GM18868 (cell line): ENCODE results near the gene YAE1.

Experiments
- ATAC-seq: cut with Tn5 transposase; IDR thresholded peaks from one replicate; pipeline ENCODE4 v1.9.1; 2021; ENCODE audit warnings: mild to moderate bottlenecking, moderate library complexity; ENCODE audit not compliant: unreplicated experiment

The YAE1 gene

DNA sequence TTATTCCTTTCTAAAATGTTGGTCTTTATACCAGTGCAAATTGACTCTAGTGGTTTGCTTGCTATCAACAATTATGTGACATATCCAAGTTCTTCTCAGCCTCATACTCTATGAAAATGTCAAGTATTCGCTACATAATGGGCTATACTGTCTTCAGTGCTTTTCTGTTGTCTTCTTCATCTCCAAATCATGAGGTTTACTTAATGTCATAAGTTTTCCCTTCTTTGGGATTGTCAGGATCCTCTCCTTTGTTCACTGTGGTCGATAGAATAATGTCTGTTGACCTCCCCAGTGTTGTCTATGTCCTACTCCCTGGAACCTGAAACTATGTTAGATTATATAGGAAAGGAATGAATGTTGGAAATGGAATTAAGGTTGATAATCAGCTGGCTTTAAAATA is 40.7 kb downstream of the YAE1 start:
- no peak for ATAC-seq

DNA sequence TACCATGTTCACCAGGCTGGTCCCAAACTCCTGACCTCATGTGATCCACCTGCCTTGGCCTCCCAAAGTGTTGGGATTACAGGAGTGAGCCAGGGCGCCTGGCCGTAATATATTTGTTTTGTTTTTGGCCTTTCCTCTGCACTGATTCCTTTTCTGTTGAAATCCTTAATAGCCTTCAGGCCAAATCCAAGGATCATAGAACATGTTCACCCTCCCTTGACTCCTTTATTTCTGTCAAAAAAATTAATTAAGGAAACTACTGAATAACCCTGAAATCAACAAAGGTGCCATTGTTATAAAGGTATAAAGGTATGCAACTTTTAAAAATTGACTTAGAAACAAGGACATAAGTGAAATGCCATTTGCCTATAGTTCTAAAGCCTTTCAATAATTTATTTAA is 41.7 kb downstream of the YAE1 start:
- no peak for ATAC-seq

DNA sequence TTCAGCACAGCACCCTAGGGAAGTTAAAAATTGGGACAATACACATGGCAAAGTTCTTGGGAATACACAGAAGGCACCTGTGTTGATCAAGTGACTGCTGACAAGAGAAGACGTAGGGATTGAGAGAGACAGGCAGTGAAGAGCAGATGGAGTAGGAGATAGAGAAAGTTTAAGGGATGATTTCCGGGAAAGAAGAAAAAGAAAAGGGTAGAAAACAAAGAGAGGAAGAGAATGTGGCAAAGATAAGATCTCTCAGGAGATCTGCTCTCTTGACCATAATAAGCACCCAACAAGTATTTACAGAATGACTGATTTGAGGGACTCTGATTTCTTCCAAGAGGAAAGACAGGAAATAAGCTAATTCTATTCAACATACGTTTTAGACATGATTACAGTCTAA is 42.1 kb downstream of the YAE1 start:
- ATAC-seq, result no peak

DNA sequence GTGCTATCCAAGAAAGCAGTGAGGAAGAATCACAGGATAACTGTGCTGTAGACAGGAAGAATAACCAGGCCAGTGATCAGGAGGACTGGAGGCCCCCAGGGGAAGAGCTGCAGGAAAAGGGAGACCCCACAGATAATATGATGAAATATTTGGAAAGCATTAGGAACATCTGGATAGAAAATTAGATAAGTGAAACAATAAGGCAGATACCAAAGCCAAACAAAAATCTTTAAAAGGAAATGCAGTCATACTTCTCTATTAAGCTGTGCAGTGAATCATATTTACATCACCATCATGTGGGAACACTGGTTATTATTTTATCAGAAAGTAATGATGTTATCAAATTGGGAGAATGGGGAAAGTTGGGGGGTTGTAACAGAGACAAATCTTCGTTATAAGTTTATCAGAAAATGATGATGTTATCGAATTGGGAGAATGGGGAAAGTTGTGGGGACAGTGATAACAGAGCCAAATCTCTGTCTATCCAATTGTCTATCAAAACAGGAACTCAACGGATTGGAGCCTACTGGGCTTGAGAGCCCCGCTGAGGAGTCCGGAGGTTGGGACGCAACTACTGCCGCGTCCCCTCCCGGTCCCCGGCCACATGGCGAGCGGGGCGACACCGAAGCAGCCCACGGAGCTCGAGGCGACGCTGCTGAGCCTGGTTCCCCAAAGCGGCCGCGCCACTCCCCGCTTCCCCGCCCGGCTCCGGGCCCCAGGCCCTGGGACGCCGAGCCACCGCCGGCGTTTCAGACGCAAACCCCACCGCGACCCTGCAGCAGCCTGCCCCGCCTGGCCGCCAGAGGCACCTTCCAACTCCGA is 43.1 kb downstream of the YAE1 start:
- ATAC-seq, result peak; percentile 73

DNA sequence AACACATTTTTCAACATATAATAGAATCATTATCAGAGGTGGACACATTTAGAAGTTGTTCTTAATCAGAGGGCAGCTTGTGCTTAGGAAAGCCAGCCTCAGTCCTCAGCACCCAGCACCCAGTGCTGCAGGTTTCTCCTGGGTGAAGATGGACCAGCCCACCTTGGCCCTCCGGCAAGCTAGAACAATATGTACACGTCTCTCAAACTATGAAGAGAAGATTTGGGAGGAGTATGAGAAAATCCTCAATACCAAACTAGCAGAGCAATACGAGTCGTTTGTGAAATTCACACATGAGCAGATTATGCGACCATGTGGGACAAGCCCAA is 43.7 kb downstream of the YAE1 start:
- no peak for ATAC-seq

DNA sequence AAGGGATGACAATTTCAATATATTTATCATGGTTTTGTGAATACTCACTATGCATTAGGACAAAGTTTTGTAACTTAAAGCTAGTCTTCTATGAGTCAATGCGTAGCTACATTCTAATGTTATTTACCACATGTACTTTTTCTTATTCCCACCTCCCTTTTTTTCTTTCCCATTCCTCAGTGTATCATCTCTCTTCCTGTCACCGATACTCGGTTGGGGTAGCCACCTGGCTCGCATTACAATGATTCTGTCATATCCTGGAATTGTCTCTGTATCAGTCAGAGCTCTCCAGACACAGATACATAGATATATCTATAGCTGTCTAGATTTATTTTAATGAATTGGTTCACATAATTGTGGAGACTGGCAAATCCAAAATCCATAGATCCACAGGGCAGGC is 47.4 kb downstream of the YAE1 start:
- no peak for ATAC-seq

DNA sequence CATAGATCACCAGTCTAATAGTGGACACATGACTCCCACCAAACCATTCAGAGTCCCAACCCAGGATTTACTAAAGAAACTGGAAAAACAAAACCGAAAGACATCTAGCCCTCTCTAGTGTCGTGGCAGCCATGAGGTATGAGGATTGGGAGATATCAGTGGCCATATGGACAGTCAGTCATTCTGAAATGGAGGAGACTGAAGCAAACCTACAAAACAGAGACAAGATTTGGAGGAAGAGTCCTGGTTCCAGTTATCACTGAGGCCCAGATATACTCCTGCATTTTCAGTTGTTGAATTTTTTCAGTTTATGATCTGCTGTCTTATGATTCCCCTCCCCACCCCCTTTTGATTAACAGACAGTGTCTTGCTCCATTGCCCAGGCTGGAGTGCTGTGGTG is 48.1 kb downstream of the YAE1 start:
- no peak for ATAC-seq

DNA sequence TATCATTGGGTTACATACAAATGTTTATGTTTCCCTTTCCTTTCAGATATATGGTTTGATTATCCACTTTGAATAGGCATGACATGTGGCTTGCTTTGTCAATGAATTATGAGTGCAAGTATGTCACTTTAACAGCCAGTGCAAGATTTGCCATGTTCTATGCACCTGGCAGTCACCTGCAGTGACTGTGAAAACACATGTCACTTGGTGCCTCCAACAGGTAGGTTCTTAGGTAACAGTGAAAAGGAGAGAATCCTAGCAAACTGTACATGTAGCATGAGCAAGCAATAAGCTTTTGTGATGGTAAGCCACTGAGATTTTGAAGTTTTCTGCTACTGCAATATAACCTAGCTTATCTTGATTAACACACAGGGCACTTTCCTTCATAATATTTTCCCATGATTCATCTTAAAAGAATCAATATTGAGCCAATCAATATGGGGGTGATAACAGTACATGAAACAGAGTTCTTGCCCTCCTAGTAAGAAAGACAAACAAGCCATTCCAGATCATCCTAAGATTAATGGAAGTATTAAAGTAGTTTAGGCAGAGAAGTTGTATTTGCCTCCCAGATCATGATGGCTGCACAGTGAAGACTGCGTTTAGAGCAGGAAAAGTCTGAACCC is 49.3 kb downstream of the YAE1 start:
- no peak for ATAC-seq

DNA sequence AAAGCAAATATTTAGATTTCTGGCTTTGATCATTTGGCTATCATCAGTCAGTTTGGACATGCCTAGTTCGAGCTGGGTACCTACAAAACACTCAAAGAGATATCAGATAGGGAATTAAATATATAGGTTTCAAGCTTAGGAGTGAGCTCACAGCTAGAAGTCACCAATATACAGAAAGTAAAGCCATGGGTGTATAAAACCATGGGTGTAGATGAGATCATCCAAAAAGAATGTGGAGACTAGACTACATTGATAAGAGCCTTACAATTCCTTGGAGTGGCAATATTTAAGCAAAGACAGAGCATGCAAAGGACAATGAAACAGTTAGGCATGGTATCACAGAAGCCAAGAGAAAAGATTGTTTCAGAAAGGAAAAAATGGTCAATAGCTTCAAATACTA is 49.9 kb downstream of the YAE1 start:
- ATAC-seq, result no peak

DNA sequence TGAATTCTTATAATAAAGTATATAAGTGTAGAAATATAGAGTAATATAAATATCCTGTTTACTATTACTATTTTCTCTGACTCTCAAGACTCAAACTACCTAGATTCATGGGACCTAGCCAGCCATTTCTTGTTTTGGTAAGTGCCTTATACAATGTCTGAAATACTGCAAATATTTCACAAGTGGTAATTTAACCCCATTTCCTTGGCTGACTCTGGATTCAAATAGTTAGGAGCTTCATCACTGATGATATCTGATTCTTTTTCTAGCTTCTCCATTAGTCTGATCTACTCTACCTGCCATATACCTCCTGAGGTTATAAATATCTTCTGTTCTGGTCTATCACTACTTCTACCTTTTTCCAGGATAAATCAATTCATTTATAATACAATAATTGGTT is 50.8 kb downstream of the YAE1 start:
- no peak for ATAC-seq

DNA sequence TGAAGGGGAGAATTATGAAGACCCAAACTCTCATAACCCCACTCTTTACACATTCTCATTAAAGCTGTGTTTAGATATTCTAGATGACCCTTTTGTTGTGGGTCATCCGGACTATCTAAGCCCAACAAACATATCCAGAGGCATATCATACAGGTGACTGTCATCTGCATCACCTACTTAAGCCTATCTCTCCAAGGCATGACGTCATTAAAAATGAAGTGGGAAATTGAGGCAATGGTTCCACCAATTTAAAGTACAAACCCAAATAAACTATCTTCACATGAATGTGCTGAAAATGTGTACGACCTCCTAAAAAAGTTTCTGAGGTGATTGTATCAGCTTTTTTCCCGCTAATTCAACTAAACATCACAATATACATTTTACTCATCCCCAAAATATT is 52.7 kb downstream of the YAE1 start:
- no peak for ATAC-seq

DNA sequence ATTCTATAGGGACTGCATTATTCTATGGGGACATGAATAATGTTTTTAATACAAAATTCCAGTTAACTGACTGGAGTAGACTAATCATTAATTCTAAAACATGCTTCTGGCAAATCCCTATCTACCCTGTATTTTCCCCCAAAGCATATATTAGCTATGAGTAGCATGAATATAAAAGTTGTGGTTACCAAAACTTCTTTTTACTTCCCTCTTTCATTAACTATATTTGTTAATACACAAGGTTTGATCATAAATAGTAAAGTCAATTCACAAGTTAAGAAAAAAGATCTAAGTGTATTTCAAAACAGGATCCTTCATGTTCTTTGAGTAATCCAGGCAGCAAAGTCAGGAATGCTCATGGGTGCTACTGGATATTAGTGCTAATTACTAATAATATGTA is 54.3 kb downstream of the YAE1 start:
- no peak for ATAC-seq

DNA sequence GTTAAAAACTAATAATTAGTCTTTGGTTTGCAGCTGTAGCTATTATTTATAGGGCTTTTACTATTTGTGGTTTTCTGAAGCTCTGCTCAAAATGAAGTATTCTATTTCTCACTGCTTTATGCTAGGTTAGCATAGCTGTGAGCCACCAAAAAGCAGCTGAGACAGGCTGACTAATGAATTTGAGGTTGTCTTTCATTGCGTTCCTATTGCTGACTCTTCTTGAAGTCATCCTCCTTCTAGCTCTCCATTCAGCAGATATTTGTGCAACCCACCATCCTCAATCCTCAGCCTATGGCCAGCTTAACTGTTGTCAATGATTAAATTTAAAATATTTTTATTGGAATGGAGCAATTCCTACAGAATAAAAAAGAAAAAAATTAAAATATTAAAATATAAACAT is 55.1 kb downstream of the YAE1 start:
- ATAC-seq, result no peak

DNA sequence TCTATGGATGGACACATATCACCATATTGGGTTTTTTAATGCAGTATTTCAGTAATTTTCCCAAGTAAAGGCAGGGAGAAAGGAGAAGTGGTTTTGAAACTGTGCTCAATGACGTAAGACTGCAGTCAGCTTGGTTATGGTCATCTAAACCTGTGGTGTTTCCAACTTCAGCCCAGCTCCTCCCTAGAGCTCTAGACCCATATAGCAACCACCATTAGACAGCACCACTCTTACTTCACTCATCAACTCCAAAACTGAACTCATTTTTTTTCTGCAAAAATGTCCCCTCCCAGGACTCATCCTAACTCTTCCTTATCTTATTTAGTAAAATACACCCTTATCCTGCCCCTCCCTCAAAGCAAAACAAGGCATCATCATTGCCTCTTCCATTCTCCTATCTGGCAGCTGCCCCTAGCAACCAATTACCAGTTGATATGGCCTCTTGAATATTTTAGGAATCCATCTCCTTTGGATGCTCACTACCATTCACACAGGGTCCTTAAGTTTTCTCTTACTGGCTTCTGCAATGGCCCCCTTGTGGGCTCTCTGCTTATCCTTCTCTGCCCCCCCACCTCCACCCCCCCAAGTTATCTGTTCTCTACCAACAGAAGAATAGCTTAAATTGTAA is 55.7 kb downstream of the YAE1 start:
- ATAC-seq, result peak; percentile 32
